HepG2 (cell line): ENCODE results near the gene LRP10. TPM values are rescaled to one million over a fixed set of nuclear protein-coding genes. Genes with fewer than 3 reads are reported as not detected.
A peak's percentile ranks its signal among the peaks of the same experiment; 100 is the strongest.

Source experiments
- CREM ChIP-seq, 2 experiments: sonication (generic) in 1 of 2; formaldehyde crosslinking in 1 of 2; IDR thresholded peaks; 2 replicates each; pipeline versions ENCODE4 v1.4.0 to v1.6.1; 2016 to 2020; ENCODE audit warnings: antibody characterized with exemption in 1 of 2, mild to moderate bottlenecking in 1 of 2, missing genetic modification reagents in 1 of 2
- EEA1 ChIP-seq: sonication (generic); formaldehyde crosslinking; IDR thresholded peaks from 2 replicates; pipeline ENCODE4 v1.5.1; 2020; ENCODE audit warnings: mild to moderate bottlenecking, missing genetic modification reagents, borderline replicate concordance
- ESRRA ChIP-seq: sonication (generic); formaldehyde crosslinking; IDR thresholded peaks from 2 replicates; pipeline ENCODE4 v1.5.1; 2020; ENCODE audit warnings: mild to moderate bottlenecking, low read depth, missing genetic modification reagents
- KDM4B ChIP-seq: sonication (generic); formaldehyde crosslinking; IDR thresholded peaks from 2 replicates; pipeline ENCODE4 v1.4.0; 2020; ENCODE audit warnings: missing genetic modification reagents
- NFKBIZ ChIP-seq: IDR thresholded peaks from 2 replicates; pipeline ENCODE4 v1.6.1; 2018; ENCODE audit warnings: missing genetic modification reagents, missing compliant biosample characterization
- NRL ChIP-seq: sonication (generic); formaldehyde crosslinking; IDR thresholded peaks from 2 replicates; pipeline ENCODE4 v1.5.0; 2020; ENCODE audit warnings: missing genetic modification reagents, mild to moderate bottlenecking, moderate library complexity, borderline replicate concordance
- REPIN1 ChIP-seq: sonication (generic); formaldehyde crosslinking; IDR thresholded peaks from 2 replicates; pipeline ENCODE4 v1.8.0; 2022; ENCODE audit warnings: missing genetic modification reagents, low read depth, mild to moderate bottlenecking, borderline replicate concordance
- SAP130 ChIP-seq: IDR thresholded peaks from 2 replicates; pipeline ENCODE4 v1.6.1; 2016; ENCODE audit warnings: low read depth
- XRCC5 ChIP-seq: fragments of 200-400 bp; formaldehyde crosslinking; optimal IDR thresholded peaks from 2 replicates; pipeline ENCODE3; 2017; ENCODE audit warnings: mild to moderate bottlenecking, low read length
- ZBTB14 ChIP-seq: sonication (generic); formaldehyde crosslinking; IDR thresholded peaks from 2 replicates; pipeline ENCODE4 v1.4.0; 2020; ENCODE audit warnings: missing genetic modification reagents
- ZBTB34 ChIP-seq: sonication (generic); formaldehyde crosslinking; IDR thresholded peaks from 2 replicates; pipeline ENCODE4 v1.8.0; 2022; ENCODE audit warnings: mild to moderate bottlenecking, missing genetic modification reagents
- ZBTB7B ChIP-seq: sonication (generic); formaldehyde crosslinking; IDR thresholded peaks from 2 replicates; pipeline ENCODE4 v1.4.0; 2020; ENCODE audit warnings: missing genetic modification reagents
- ZFY ChIP-seq: sonication (generic); formaldehyde crosslinking; IDR thresholded peaks from 2 replicates; pipeline ENCODE4 v1.4.0; 2020; ENCODE audit warnings: missing genetic modification reagents
- ZNF10 ChIP-seq: sonication (generic); formaldehyde crosslinking; IDR thresholded peaks from 2 replicates; pipeline ENCODE4 v1.4.0; 2020; ENCODE audit warnings: mild to moderate bottlenecking, low read depth, missing genetic modification reagents, borderline replicate concordance
- ZNF256 ChIP-seq: sonication (generic); formaldehyde crosslinking; conservative IDR thresholded peaks from 2 replicates; pipeline ENCODE4 v1.4.0; 2020; ENCODE audit warnings: missing genetic modification reagents
- polyA plus RNA-seq, 8 experiments: library from polyadenylated mRNA; depleted of rRNA in 3 of 8; stranded (reverse) in 7 of 8; unstranded in 1 of 8; fragments of >200 nt; fragmentation: Illumina TruSeq in 4 of 8; extraction: Trizol in 4 of 8; gene quantifications; 2 replicates each; pipeline versions ENCODE4 v1.2.1 to v1.2.3, GENCODE V29; 2011 to 2016; ENCODE audit warnings: low read depth in 4 of 8, missing spikeins in 1 of 8, mixed read lengths in 1 of 8; ENCODE audit not compliant: insufficient read depth in 1 of 8
- total RNA-seq, 5 experiments: library from RNA; depleted of rRNA; stranded (reverse); fragments of >200 nt; fragmentation: Illumina TruSeq; extraction: Trizol; gene quantifications; 2 replicates each; pipeline ENCODE4 v1.2.3, GENCODE V29; 2016; ENCODE audit warnings: low read depth in 1 of 5
- TF ChIP-seq, protein P1 (sequence below): sonication (generic); formaldehyde crosslinking; IDR thresholded peaks from 2 replicates; pipeline ENCODE4 v1.8.1; 2023; ENCODE audit warnings: mild to moderate bottlenecking, missing genetic modification reagents
- TF ChIP-seq, protein P2 (sequence below): sonication (generic); formaldehyde crosslinking; IDR thresholded peaks from 2 replicates; pipeline ENCODE4 v1.5.0; 2020; ENCODE audit warnings: mild to moderate bottlenecking, missing genetic modification reagents, borderline replicate concordance

The LRP10 gene
- total and polyA plus RNA-seq, 2 of the 13 experiments (the other 11 are each of a cell fraction or from before 2014, with no cell fraction given) = 16.9 to 45.2 TPM

- TF ChIP-seq NRL (CRISPR knock-in tag) = peak; percentile 96
- TF ChIP-seq NFKBIZ (CRISPR knock-in tag) = no peak
- peak; percentile 82; the same call in 1 of the 2 replicates for TF ChIP-seq ZNF256 (CRISPR knock-in tag)
- peak; percentile 92; the same call in 1 of the 2 replicates for TF ChIP-seq EEA1
- peak; percentile 81 for TF ChIP-seq SAP130 (CRISPR knock-in tag)
- peak; percentile 71 for TF ChIP-seq ZFY
- TF ChIP-seq ESRRA (CRISPR knock-in tag) = peak; percentile 19; the same call in 1 of the 2 replicates
- peak; percentile 98 for TF ChIP-seq ZBTB7B
- TF ChIP-seq, protein P1, sequence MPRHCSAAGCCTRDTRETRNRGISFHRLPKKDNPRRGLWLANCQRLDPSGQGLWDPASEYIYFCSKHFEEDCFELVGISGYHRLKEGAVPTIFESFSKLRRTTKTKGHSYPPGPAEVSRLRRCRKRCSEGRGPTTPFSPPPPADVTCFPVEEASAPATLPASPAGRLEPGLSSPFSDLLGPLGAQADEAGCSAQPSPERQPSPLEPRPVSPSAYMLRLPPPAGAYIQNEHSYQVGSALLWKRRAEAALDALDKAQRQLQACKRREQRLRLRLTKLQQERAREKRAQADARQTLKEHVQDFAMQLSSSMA = peak; percentile 98
- peak; percentile 99 for TF ChIP-seq XRCC5
- TF ChIP-seq KDM4B (CRISPR knock-in tag) = peak; percentile 86; the same call in 1 of the 2 replicates
- peak; percentile 86 for TF ChIP-seq ZBTB34 (CRISPR knock-in tag)
- peak; percentile 98 for TF ChIP-seq REPIN1
- TF ChIP-seq, protein P2, sequence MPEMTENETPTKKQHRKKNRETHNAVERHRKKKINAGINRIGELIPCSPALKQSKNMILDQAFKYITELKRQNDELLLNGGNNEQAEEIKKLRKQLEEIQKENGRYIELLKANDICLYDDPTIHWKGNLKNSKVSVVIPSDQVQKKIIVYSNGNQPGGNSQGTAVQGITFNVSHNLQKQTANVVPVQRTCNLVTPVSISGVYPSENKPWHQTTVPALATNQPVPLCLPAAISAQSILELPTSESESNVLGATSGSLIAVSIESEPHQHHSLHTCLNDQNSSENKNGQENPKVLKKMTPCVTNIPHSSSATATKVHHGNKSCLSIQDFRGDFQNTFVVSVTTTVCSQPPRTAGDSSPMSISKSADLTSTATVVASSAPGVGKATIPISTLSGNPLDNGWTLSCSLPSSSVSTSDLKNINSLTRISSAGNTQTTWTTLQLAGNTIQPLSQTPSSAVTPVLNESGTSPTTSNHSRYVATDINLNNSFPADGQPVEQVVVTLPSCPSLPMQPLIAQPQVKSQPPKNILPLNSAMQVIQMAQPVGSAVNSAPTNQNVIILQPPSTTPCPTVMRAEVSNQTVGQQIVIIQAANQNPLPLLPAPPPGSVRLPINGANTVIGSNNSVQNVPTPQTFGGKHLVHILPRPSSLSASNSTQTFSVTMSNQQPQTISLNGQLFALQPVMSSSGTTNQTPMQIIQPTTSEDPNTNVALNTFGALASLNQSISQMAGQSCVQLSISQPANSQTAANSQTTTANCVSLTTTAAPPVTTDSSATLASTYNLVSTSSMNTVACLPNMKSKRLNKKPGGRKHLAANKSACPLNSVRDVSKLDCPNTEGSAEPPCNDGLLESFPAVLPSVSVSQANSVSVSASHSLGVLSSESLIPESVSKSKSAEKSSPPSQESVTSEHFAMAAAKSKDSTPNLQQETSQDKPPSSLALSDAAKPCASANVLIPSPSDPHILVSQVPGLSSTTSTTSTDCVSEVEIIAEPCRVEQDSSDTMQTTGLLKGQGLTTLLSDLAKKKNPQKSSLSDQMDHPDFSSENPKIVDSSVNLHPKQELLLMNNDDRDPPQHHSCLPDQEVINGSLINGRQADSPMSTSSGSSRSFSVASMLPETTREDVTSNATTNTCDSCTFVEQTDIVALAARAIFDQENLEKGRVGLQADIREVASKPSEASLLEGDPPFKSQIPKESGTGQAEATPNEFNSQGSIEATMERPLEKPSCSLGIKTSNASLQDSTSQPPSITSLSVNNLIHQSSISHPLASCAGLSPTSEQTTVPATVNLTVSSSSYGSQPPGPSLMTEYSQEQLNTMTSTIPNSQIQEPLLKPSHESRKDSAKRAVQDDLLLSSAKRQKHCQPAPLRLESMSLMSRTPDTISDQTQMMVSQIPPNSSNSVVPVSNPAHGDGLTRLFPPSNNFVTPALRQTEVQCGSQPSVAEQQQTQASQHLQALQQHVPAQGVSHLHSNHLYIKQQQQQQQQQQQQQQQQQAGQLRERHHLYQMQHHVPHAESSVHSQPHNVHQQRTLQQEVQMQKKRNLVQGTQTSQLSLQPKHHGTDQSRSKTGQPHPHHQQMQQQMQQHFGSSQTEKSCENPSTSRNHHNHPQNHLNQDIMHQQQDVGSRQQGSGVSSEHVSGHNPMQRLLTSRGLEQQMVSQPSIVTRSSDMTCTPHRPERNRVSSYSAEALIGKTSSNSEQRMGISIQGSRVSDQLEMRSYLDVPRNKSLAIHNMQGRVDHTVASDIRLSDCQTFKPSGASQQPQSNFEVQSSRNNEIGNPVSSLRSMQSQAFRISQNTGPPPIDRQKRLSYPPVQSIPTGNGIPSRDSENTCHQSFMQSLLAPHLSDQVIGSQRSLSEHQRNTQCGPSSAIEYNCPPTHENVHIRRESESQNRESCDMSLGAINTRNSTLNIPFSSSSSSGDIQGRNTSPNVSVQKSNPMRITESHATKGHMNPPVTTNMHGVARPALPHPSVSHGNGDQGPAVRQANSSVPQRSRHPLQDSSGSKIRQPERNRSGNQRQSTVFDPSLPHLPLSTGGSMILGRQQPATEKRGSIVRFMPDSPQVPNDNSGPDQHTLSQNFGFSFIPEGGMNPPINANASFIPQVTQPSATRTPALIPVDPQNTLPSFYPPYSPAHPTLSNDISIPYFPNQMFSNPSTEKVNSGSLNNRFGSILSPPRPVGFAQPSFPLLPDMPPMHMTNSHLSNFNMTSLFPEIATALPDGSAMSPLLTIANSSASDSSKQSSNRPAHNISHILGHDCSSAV (CRISPR knock-in tag) = 0 out of 2 replicates have a peak, but pooled peaks have one; percentile 83
- no peak for TF ChIP-seq ZBTB14
- TF ChIP-seq ZNF10 = 0 out of 2 replicates have a peak, but pooled peaks have one; percentile 44
- TF ChIP-seq CREM (IDR thresholded peaks at IDR 0.05) = no peak; the same call in 1 of the 2 replicates
- TF ChIP-seq CREM (CRISPR knock-in tag; IDR thresholded peaks at IDR 0.05) = 0 out of 2 replicates have a peak, but pooled peaks have one; percentile 18
Observed at GRCh38 chr14:22852940-22853767, 18.4 kb upstream of the LRP10 start (continued).
